Neutrophil (primary cell): ENCODE results near the gene NRXN3.

Experiments used
- H3K27ac ChIP-seq: fragments of 200-600 bp; sonication (generic); 2 replicates; pipeline ENCODE4 v1.5.1; 2016; ENCODE audit warnings: mild to moderate bottlenecking, moderate library complexity
- H3K27me3 ChIP-seq: fragments of 200-600 bp; sonication (generic); 2 replicates; pipeline ENCODE4 v1.6.0; 2016; ENCODE audit warnings: mild to moderate bottlenecking
- H3K36me3 ChIP-seq: fragments of 200-600 bp; sonication (generic); 2 replicates; pipeline ENCODE4 v1.5.1; 2017
- H3K4me1 ChIP-seq, 2 experiments: fragments of 200-600 bp in 1 of 2; sonication (generic) in 1 of 2; 1 replicate in 1 of 2; 2 replicates in 1 of 2; pipeline versions ENCODE4 v1.5.1 to v1.6.1; 2013 to 2016; ENCODE audit warnings: low read depth in 1 of 2, low read length in 1 of 2, mild to moderate bottlenecking in 1 of 2, moderate library complexity in 1 of 2; ENCODE audit not compliant: control insufficient read depth in 1 of 2, insufficient read depth in 1 of 2
- H3K4me3 ChIP-seq, 2 experiments: fragments of 200-600 bp in 1 of 2; sonication (generic) in 1 of 2; 1 replicate in 1 of 2; 2 replicates in 1 of 2; pipeline ENCODE4 v1.5.1; 2013 to 2016; ENCODE audit warnings: low read depth in 1 of 2, low read length in 1 of 2, mild to moderate bottlenecking in 1 of 2, moderate library complexity in 1 of 2
- H3K9me3 ChIP-seq: fragments of 200-600 bp; sonication (generic); 2 replicates; pipeline ENCODE4 v1.5.1; 2016
- CTCF ChIP-seq: fragments of 200-600 bp; sonication (generic); IDR thresholded peaks from 2 replicates; pipeline ENCODE4 v1.5.1; 2016; ENCODE audit warnings: antibody characterized with exemption

Gene NRXN3

GRCh38 chr14:79242666-79243065 lies 1072.5 kb downstream of the NRXN3 start:
- no peak for TF ChIP-seq CTCF
- no peak overlapping the region for H3K4me3 ChIP-seq
- no peaks in the 10 kb centered on the region for H3K4me1 ChIP-seq
- H3K36me3 ChIP-seq, result no peaks in the 10 kb centered on the region
- H3K27ac ChIP-seq, result no peak overlapping the region
- H3K27me3 ChIP-seq, result no peaks in the 10 kb centered on the region
- H3K9me3 ChIP-seq, result no peaks in the 10 kb centered on the region

GRCh38 chr14:79246173-79246572 lies 1076.0 kb downstream of the NRXN3 start:
- Histone ChIP-seq H3K4me3 (no peak overlapping the region), H3K4me1 (no peaks in the 10 kb centered on the region), H3K36me3 (no peaks in the 10 kb centered on the region), H3K9me3 (no peaks in the 10 kb centered on the region), H3K27me3 (no peaks in the 10 kb centered on the region), H3K27ac (no peak overlapping the region)
- TF ChIP-seq CTCF, result no peak

- Histone ChIP-seq H3K9me3 (no peaks in the 10 kb centered on the region), H3K27me3 (no peaks in the 10 kb centered on the region), H3K27ac (no peak overlapping the region), H3K4me3 (no peak overlapping the region), H3K36me3 (no peaks in the 10 kb centered on the region), H3K4me1 (no peaks in the 10 kb centered on the region)
- no peak for TF ChIP-seq CTCF
Measured at GRCh38 chr14:79248126-79248525, 1078.0 kb downstream of the NRXN3 start.

- no peak for TF ChIP-seq CTCF
- Histone ChIP-seq H3K4me1 (no peaks in the 10 kb centered on the region), H3K9me3 (no peaks in the 10 kb centered on the region), H3K27ac (no peak overlapping the region), H3K27me3 (no peaks in the 10 kb centered on the region), H3K36me3 (no peaks in the 10 kb centered on the region), H3K4me3 (no peak overlapping the region)
Measured at GRCh38 chr14:79248771-79249170, 1078.6 kb downstream of the NRXN3 start.

- H3K9me3 ChIP-seq, result no peaks in the 10 kb centered on the region
- TF ChIP-seq CTCF, result no peak
- H3K4me1 ChIP-seq, result no peaks in the 10 kb centered on the region
- no peak overlapping the region for H3K27ac ChIP-seq
- no peaks in the 10 kb centered on the region for H3K27me3 ChIP-seq
- no peak overlapping the region for H3K4me3 ChIP-seq
- H3K36me3 ChIP-seq, result no peaks in the 10 kb centered on the region
Measured at GRCh38 chr14:79251278-79251677, 1081.1 kb downstream of the NRXN3 start.

GRCh38 chr14:79253576-79253975 lies 1083.4 kb downstream of the NRXN3 start:
- no peaks in the 10 kb centered on the region for H3K9me3 ChIP-seq
- no peak overlapping the region for H3K27ac ChIP-seq
- no peaks in the 10 kb centered on the region for H3K27me3 ChIP-seq
- no peaks in the 10 kb centered on the region for H3K4me1 ChIP-seq
- no peak for TF ChIP-seq CTCF
- no peaks in the 10 kb centered on the region for H3K36me3 ChIP-seq
- no peak overlapping the region for H3K4me3 ChIP-seq
